C4-2B (cell line): ENCODE data around the gene FGD5.

Experiments
- CTCF ChIP-seq: fragments of 450-650 bp; conservative IDR thresholded peaks from 2 replicates; pipeline ENCODE4 v1.5.1; 2017; ENCODE audit warnings: mild to moderate bottlenecking
- ZFX ChIP-seq: fragments of 450-650 bp; IDR thresholded peaks from 2 replicates; pipeline ENCODE4 v1.6.1; 2017

GRCh38 chr3:14950274-14950673 is 131.5 kb downstream of the FGD5 start:
- TF ChIP-seq CTCF (no peak), ZFX (no peak)
